Testis (tissue), 2 donors: ENCODE data around the gene ITGA8.

Experiments
- CTCF ChIP-seq, 3 experiments: fragments of 450-650 bp in 2 of 3; fragments of 200-600 bp in 1 of 3; sonication (generic) in 1 of 3; IDR thresholded peaks; one replicate each; pipeline ENCODE4 v1.5.1; 2016 to 2019; ENCODE audit warnings: antibody characterized with exemption in 3 of 3, mild to moderate bottlenecking in 2 of 3, moderate library complexity in 1 of 3
- POLR2A ChIP-seq: fragments of 450-650 bp; IDR thresholded peaks from one replicate; pipeline ENCODE4 v1.6.1; 2017; ENCODE audit warnings: antibody characterized with exemption, mild to moderate bottlenecking, moderate library complexity

GRCh38 chr10:15729890-15730289 lies 10.2 kb upstream of the ITGA8 start:
- TF ChIP-seq CTCF (IDR thresholded peaks at IDR 0.05) (no peak), POLR2A (no peak)
